Measurements from ENCODE around the gene PCDH9.

The PCDH9 gene

DNA sequence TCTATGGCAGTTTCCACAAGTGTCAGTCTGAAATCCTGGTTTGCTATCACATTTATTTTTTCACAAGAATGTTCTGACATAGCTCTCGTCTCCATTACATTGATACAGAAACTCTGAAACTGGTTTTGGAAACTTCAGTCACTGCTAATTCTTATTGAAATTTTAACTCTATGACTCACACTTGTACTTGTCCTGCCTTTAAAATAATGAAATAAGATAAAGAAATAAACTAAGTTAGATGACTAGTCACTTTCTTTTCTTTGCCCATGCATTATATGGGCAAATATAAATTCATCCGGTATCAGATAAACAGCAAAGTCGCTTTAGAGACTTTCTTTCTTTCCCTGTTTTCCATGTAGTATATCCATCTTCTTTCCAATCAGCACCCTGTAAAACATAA lies 257.5 kb downstream of the PCDH9 start:
- no peak overlapping the region for H3K27ac ChIP-seq (replicated peaks)
- TF ChIP-seq POLR2AphosphoS5 (IDR thresholded peaks at IDR 0.05; ENCODE audit: low read depth) = no peak
- TF ChIP-seq SPI1 (IDR thresholded peaks at IDR 0.05; ENCODE audit: borderline replicate concordance, low read depth) = no peak
- no peak for DNase-seq (ENCODE audit: low read depth in 1 of 2, low spot score in 1 of 2)

DNA sequence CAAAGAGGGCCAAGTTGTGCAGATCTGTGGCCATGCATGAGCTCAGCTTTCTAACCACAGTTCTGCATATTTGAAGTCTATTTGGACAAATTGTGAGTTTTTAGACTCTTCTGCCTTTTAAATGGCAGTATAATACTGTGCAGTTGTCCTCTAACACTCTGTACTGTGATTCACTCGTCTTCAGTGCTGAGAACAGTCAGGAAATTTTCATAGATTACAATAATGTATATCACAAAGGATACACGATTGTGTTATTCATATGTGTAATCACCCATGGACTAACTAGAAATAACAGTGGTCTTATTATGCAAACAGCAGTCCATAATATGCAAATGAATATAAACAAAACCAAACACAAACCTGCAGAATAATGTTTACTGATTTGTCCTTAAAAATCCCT lies 259.1 kb downstream of the PCDH9 start:
- H3K27ac ChIP-seq (replicated peaks) = no peak overlapping the region
- TF ChIP-seq POLR2AphosphoS5 (IDR thresholded peaks at IDR 0.05; ENCODE audit: low read depth) = no peak
- no peak for TF ChIP-seq GABPA (IDR thresholded peaks at IDR 0.05; ENCODE audit: low read depth)
- TF ChIP-seq, protein P1, sequence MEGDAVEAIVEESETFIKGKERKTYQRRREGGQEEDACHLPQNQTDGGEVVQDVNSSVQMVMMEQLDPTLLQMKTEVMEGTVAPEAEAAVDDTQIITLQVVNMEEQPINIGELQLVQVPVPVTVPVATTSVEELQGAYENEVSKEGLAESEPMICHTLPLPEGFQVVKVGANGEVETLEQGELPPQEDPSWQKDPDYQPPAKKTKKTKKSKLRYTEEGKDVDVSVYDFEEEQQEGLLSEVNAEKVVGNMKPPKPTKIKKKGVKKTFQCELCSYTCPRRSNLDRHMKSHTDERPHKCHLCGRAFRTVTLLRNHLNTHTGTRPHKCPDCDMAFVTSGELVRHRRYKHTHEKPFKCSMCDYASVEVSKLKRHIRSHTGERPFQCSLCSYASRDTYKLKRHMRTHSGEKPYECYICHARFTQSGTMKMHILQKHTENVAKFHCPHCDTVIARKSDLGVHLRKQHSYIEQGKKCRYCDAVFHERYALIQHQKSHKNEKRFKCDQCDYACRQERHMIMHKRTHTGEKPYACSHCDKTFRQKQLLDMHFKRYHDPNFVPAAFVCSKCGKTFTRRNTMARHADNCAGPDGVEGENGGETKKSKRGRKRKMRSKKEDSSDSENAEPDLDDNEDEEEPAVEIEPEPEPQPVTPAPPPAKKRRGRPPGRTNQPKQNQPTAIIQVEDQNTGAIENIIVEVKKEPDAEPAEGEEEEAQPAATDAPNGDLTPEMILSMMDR (IDR thresholded peaks at IDR 0.05; ENCODE audit: insufficient read depth, low read length) = no peak
- no peak for TF ChIP-seq SPI1 (IDR thresholded peaks at IDR 0.05; ENCODE audit: borderline replicate concordance, low read depth)
- no peak for DNase-seq (ENCODE audit: low read depth in 1 of 2, low spot score in 1 of 2)
- no peaks in the 10 kb centered on the region for H3K27me3 ChIP-seq (ENCODE audit: insufficient read depth, poor library complexity, severe bottlenecking)
- no peak overlapping the region for H3K4me3 ChIP-seq (replicated peaks; ENCODE audit: insufficient read depth, low read length)

More for the DNA sequence above, 257.5 kb downstream of the PCDH9 start:
- Histone ChIP-seq H3K4me3 (replicated peaks; ENCODE audit: insufficient read depth, low read length) (no peak overlapping the region), H3K27me3 (ENCODE audit: insufficient read depth, poor library complexity, severe bottlenecking) (no peaks in the 10 kb centered on the region)

DNA sequence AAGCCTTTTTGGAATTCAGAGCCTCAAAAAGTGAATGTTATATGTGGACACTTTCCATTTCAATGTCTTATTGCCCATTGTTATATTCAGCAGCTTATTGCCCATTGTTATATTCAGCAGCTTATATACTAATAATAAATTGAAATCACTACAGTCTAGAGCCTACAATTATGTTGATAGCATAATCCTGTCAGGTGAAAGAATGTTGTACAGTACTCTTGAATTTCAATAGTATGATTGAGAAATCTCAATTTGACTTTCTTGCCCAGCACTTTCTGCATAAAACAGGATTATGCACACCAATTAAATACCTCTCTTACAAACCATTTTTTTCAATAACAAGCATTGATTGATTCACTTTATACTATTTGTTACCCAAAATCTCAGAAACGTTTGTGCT lies 260.8 kb downstream of the PCDH9 start:
- DNase-seq (ENCODE audit: low read depth in 1 of 2, low spot score in 1 of 2) = no peak
- H3K27me3 ChIP-seq (ENCODE audit: insufficient read depth, poor library complexity, severe bottlenecking) = no peaks in the 10 kb centered on the region
- no peak overlapping the region for H3K27ac ChIP-seq (replicated peaks)
- H3K4me3 ChIP-seq (replicated peaks; ENCODE audit: insufficient read depth, low read length) = no peak overlapping the region
- TF ChIP-seq, protein P2, sequence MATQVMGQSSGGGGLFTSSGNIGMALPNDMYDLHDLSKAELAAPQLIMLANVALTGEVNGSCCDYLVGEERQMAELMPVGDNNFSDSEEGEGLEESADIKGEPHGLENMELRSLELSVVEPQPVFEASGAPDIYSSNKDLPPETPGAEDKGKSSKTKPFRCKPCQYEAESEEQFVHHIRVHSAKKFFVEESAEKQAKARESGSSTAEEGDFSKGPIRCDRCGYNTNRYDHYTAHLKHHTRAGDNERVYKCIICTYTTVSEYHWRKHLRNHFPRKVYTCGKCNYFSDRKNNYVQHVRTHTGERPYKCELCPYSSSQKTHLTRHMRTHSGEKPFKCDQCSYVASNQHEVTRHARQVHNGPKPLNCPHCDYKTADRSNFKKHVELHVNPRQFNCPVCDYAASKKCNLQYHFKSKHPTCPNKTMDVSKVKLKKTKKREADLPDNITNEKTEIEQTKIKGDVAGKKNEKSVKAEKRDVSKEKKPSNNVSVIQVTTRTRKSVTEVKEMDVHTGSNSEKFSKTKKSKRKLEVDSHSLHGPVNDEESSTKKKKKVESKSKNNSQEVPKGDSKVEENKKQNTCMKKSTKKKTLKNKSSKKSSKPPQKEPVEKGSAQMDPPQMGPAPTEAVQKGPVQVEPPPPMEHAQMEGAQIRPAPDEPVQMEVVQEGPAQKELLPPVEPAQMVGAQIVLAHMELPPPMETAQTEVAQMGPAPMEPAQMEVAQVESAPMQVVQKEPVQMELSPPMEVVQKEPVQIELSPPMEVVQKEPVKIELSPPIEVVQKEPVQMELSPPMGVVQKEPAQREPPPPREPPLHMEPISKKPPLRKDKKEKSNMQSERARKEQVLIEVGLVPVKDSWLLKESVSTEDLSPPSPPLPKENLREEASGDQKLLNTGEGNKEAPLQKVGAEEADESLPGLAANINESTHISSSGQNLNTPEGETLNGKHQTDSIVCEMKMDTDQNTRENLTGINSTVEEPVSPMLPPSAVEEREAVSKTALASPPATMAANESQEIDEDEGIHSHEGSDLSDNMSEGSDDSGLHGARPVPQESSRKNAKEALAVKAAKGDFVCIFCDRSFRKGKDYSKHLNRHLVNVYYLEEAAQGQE (IDR thresholded peaks at IDR 0.05; ENCODE audit: insufficient replicate concordance, low read depth) = no peak
- TF ChIP-seq POLR2AphosphoS5 (IDR thresholded peaks at IDR 0.05; ENCODE audit: low read depth) = no peak
- TF ChIP-seq, protein P1 (IDR thresholded peaks at IDR 0.05; ENCODE audit: insufficient read depth, low read length) = no peak
- no peak for TF ChIP-seq GABPA (IDR thresholded peaks at IDR 0.05; ENCODE audit: low read depth)
- no peak for TF ChIP-seq SPI1 (IDR thresholded peaks at IDR 0.05; ENCODE audit: borderline replicate concordance, low read depth)

DNA sequence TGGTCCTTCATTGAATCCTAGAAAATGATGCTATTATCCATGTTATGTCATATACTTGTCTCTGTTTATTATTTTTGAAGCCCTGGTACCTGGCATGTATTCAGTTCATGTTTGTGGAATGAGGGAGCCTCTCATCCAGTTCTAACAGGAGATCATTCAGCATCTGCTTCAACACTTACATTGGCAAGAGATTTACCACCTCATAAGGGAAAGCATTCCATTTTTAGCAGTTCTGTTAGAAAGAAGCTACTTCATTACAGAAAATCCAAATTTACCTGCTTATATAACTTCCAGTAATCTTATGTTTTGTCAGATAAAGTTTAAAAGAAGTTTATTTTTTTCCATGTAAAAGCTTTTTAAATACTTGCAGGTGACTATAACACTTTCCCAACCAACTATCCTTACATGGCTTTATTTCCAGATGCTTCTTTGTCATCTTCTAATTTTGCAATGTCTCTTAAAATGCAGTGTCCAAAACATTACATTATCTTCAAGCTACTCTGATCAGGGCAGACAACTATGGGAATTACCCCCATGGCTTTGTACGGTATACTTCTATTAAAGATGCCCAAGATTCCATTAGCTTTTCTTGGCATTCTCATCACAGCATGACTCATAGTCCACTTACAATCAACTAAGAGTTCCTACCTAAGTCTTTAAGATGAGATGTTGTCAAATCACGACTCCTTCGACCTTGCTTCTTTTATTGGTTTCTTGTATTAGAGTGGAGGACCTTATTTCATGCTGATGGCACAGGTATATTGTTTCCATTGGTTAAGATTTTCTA lies 262.1 kb downstream of the PCDH9 start:
- no peak overlapping the region for H3K27ac ChIP-seq (replicated peaks)
- no peak for DNase-seq (ENCODE audit: low read depth in 1 of 2, low spot score in 1 of 2)
- no peaks in the 10 kb centered on the region for H3K27me3 ChIP-seq (ENCODE audit: insufficient read depth, poor library complexity, severe bottlenecking)
- H3K4me3 ChIP-seq (replicated peaks; ENCODE audit: insufficient read depth, low read length) = no peak overlapping the region
- TF ChIP-seq POLR2AphosphoS5 (IDR thresholded peaks at IDR 0.05; ENCODE audit: low read depth) (no peak), GABPA (IDR thresholded peaks at IDR 0.05; ENCODE audit: low read depth) (no peak), SPI1 (IDR thresholded peaks at IDR 0.05; ENCODE audit: borderline replicate concordance, low read depth) (no peak)
- TF ChIP-seq, protein P2 (IDR thresholded peaks at IDR 0.05; ENCODE audit: insufficient replicate concordance, low read depth) = no peak
- TF ChIP-seq, protein P1 (IDR thresholded peaks at IDR 0.05; ENCODE audit: insufficient read depth, low read length) = no peak
